ENCODE results near the gene HEG1. TPM values are rescaled to one million over a fixed set of nuclear protein-coding genes. Genes with fewer than 3 reads are reported as not detected.

The HEG1 gene
- total and polyA plus RNA-seq, 7 donors, result 0.92 to 61.6 (median 24.5) TPM

DNA sequence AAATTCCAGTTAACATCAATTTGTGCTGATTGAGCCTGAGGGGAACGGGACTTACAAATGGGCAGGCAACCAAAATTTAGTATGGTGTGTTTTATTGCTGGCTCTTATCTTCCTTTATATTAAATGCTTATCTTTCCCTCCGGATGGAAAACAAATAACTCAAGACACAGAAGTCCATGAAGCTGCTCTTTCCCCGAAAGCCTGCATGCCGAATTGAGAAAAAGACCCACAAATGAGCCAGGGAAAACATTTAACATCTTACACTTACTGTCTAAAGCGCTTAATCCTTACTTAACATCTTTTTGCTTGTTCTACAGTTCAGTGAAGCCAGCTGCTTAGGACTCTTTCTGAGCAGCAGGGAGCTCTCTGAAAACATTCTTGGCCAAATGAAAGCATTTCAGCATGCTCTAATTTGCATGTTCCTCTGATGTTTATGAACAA, 49.5 kb downstream of the HEG1 start:
- intact Hi-C loops (cut with DNase I), result no loop called here
- H3K27ac ChIP-seq, result peak overlapping the region in 2 of 4 donors; percentile 8 to 84
- no peak overlapping the region for H3K4me3 ChIP-seq
- H3K27me3 ChIP-seq, result no peaks in the 10 kb centered on the region
- 15 to 61% methylated on average over 5 of the region's 5 CpGs for WGBS, 2 donors
- peaks cover 10 to 71% (median 28%) of the 10 kb centered on the region in 4 donors for H3K36me3 ChIP-seq
- TF ChIP-seq POLR2AphosphoS5 (IDR thresholded peaks at IDR 0.05) (no peak), POLR2A (IDR thresholded peaks at IDR 0.05) (no peak), EP300 (IDR thresholded peaks at IDR 0.05) (no peak)
- TF ChIP-seq, protein P1, sequence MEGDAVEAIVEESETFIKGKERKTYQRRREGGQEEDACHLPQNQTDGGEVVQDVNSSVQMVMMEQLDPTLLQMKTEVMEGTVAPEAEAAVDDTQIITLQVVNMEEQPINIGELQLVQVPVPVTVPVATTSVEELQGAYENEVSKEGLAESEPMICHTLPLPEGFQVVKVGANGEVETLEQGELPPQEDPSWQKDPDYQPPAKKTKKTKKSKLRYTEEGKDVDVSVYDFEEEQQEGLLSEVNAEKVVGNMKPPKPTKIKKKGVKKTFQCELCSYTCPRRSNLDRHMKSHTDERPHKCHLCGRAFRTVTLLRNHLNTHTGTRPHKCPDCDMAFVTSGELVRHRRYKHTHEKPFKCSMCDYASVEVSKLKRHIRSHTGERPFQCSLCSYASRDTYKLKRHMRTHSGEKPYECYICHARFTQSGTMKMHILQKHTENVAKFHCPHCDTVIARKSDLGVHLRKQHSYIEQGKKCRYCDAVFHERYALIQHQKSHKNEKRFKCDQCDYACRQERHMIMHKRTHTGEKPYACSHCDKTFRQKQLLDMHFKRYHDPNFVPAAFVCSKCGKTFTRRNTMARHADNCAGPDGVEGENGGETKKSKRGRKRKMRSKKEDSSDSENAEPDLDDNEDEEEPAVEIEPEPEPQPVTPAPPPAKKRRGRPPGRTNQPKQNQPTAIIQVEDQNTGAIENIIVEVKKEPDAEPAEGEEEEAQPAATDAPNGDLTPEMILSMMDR (IDR thresholded peaks at IDR 0.05), result no peak
- H3K9me3 ChIP-seq, result no peaks in the 10 kb centered on the region
- DNase-seq, result no peak
- H3K4me1 ChIP-seq, result peaks cover 0 to 51% (median 45%) of the 10 kb centered on the region in 4 donors

DNA sequence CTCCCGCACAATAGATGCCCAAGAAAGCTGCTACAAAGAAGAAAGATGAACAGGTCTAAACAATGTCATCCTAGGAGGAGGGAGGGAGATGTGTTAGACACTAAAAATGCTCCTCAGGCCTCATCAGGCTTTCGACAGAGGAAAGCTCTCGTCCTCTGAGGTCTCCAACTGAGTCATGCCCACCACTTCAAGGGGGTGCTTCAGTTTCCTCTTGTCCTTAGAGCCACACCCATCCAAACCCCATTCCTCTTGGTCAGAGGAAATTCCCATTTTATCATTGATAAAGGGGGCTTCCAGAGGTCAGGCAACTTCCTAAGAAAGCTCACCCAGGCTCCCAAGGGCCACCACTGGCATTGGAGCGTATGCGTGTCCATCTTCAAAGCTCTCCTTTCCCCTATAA, 50.1 kb downstream of the HEG1 start:
- WGBS, 2 donors, result 93 to 94% methylated on average over 5 of the region's 5 CpGs
- no peaks in the 10 kb centered on the region for H3K9me3 ChIP-seq
- intact Hi-C loops (cut with DNase I), result no loop called here
- TF ChIP-seq EP300 (IDR thresholded peaks at IDR 0.05), result no peak
- no peak for TF ChIP-seq POLR2A (IDR thresholded peaks at IDR 0.05)
- no peak for TF ChIP-seq POLR2AphosphoS5 (IDR thresholded peaks at IDR 0.05)
- TF ChIP-seq, protein P1 (IDR thresholded peaks at IDR 0.05), result no peak
- peaks cover 0 to 57% (median 52%) of the 10 kb centered on the region in 4 donors for H3K4me1 ChIP-seq
- H3K27ac ChIP-seq, result peak overlapping the region in 3 of 4 donors; percentile 27 to 84 (median 82)
- H3K36me3 ChIP-seq, result peaks cover 10 to 68% (median 27%) of the 10 kb centered on the region in 4 donors
- no peaks in the 10 kb centered on the region for H3K27me3 ChIP-seq
- H3K4me3 ChIP-seq, result no peak overlapping the region
- DNase-seq, result no peak

DNA sequence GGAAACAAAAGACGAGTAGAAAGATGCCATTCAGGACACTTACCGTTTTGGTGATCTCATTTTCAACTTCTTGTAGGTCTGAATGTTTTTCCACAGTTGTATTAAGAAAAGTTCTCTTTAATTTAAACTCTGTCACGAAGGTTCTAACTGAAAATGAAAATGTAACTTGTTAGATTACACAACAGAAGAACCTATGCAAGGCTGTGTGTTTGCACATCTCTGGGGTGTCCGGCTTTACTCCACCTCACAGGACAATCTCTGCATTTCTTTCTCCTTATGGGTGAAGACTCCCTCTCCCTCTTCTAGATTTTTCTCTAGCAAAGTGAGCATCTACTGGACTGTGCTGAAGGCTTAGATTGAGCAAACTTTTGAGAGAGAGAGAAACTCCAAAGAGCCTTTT, 50.6 kb downstream of the HEG1 start:
- Histone ChIP-seq H3K4me3 (no peak overlapping the region), H3K4me1 (peaks cover 0 to 62% (median 56%) of the 10 kb centered on the region in 4 donors), H3K36me3 (peaks cover 6 to 64% (median 23%) of the 10 kb centered on the region in 4 donors), H3K27ac (peak overlapping the region in 3 of 4 donors; percentile 69 to 84 (median 82)), H3K9me3 (no peaks in the 10 kb centered on the region), H3K27me3 (no peaks in the 10 kb centered on the region)
- TF ChIP-seq POLR2AphosphoS5 (IDR thresholded peaks at IDR 0.05), result no peak
- 86% methylated on average over 4 of the region's 4 CpGs for WGBS, 2 donors
- DNase-seq, result no peak
- intact Hi-C loops (cut with DNase I), result no loop called here

DNA sequence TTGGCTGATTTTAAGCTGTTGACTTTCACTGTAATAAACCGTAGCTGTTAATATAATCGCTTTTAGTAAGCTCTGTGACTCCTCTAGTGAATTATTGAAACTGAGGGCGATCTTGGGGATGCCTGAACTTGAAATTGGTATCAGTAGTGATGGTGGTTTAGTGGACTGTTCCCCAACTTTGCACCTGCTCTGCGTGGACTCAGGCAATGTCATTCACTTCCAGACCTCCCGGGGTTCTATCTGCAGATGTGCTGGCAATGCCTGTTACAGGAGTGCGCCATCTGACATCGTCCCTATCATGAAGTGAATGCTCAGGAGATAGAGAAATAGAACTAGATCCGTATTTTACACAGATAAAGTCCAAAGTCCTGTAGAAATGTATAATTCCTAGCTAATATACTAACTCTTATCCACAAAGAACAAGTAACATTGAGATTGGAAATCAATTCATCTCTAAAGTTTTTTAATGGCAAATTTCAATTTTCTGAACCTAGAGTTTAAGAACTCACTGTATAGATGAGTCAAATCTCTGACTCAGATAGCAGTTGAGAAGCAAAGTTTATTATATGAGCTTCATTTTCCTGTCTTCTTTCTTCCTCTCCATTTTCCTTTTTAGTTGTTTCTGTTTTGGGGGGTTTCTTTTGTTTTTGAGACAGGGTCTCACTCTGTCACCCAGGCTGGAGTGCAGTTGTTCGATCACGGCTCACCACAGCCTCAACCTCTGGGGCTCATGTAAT, 51.8 kb downstream of the HEG1 start:
- 63 to 83% methylated on average over 10 of the region's 10 CpGs for WGBS, 2 donors
- H3K9me3 ChIP-seq, result no peaks in the 10 kb centered on the region
- no peak for DNase-seq
- H3K4me1 ChIP-seq, result peaks cover 0 to 74% (median 68%) of the 10 kb centered on the region in 4 donors
- TF ChIP-seq, protein P1 (IDR thresholded peaks at IDR 0.05), result no peak
- TF ChIP-seq POLR2A (IDR thresholded peaks at IDR 0.05) (no peak), POLR2AphosphoS5 (IDR thresholded peaks at IDR 0.05) (no peak), EP300 (IDR thresholded peaks at IDR 0.05) (no peak)
- H3K36me3 ChIP-seq, result peaks cover 0 to 52% (median 12%) of the 10 kb centered on the region in 4 donors
- peak overlapping the region; percentile 69 to 84 (median 77) for H3K27ac ChIP-seq
- H3K27me3 ChIP-seq, result no peaks in the 10 kb centered on the region
- intact Hi-C loops (cut with DNase I), result loop anchor here (2.0 kb wide), 1 partner anchor 51 kb away; the partner anchor contains the start of gene HEG1
- H3K4me3 ChIP-seq, result no peak overlapping the region

DNA sequence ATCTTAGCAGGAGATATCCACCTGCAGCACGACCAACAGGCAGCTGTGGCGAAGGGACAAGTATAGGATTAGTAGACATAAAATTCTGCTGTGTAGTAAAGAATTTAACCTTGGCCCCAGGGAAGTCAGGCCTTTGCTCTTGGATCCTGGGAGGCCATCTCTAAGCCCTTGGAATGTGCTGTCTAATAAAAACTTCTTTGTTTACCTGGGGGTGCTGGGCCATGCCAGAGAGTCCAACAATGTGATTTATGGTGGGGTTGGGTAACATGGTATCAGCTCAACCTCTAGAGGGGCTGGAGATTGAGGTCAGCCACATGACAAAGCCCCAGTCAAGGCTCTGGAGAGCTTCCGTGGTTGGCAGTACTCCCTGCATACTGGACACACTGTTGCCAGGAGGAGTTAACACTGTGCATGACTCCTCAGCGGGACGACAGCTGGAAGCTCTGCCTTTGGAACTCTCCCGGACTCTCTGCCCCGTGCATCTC, 52.4 kb downstream of the HEG1 start:
- intact Hi-C loops (cut with DNase I), result loop anchor here (2.0 kb wide), 1 partner anchor 51 kb away; the partner anchor contains the start of gene HEG1
- 30 to 60% methylated on average over 7 of the region's 7 CpGs for WGBS, 2 donors
- no peak overlapping the region for H3K4me3 ChIP-seq
- TF ChIP-seq EP300 (IDR thresholded peaks at IDR 0.05), result peak in 3 of 4 donors; percentile 33 to 50 (median 43)
- TF ChIP-seq POLR2AphosphoS5 (IDR thresholded peaks at IDR 0.05), result peak; percentile 67 to 86 (median 80)
- TF ChIP-seq, protein P1 (IDR thresholded peaks at IDR 0.05), result no peak
- TF ChIP-seq POLR2A (IDR thresholded peaks at IDR 0.05), result no peak
- peaks cover 0 to 46% (median 10%) of the 10 kb centered on the region in 4 donors for H3K36me3 ChIP-seq
- H3K9me3 ChIP-seq, result no peaks in the 10 kb centered on the region
- DNase-seq, result peak; percentile 91
- peak overlapping the region; percentile 69 to 84 (median 77) for H3K27ac ChIP-seq
- peaks cover 0 to 80% (median 74%) of the 10 kb centered on the region in 4 donors for H3K4me1 ChIP-seq
- no peaks in the 10 kb centered on the region for H3K27me3 ChIP-seq

Data from sigmoid colon (tissue), 7 donors.